HG03571 (cell line): ENCODE data around the gene CHRND.

ENCODE experiments used
- ATAC-seq: cut with Tn5 transposase; IDR thresholded peaks from one replicate; pipeline ENCODE4 v1.9.1; 2021; ENCODE audit not compliant: unreplicated experiment

The CHRND gene

DNA sequence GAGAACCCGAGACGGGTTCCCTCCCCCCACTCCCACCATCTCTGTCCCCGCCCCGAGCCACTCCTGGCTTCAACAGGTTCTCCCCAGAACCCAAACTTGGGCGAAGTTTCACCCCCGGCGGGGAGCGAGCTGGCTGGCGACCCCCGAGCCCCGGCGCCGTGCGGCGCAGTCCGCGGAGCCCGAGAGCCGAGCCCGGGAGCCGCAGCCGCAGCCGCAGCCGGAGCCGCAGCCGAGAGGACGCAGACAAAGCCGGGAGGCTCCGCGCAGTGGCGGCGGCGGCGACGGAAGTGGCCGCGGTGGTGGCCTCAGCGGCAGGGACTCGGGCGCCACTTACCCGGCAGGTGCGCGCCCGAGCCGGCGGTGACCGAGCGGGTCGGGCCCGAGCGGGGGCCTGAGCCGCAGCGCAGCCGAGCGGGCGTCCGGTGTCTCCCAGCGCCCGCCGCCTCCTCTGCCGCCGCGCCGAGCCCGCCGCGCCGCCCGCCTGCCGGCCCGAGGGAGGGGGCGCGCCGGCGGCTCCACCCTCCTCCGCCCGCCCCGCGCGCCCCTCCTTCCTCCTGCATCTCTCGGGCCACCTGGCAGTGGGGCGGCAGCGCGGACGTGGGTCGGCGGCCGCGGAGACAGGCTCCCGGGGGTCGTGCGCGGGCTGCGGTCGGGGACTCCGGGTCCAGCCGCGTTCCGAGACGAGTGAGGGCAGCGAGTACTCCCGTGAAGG, 38.4 kb upstream of the CHRND start, which contains the start of gene ECEL1:
Gene ECEL1, minus strand, starts transcription at position 450 of the 712 bp plus-strand sequence. CDS start 1,181 bp downstream, outside the sequence.
- no peak for ATAC-seq

GRCh38 chr2:232488097-232488711, 37.8 kb upstream of the CHRND start:
- no peak for ATAC-seq

DNA sequence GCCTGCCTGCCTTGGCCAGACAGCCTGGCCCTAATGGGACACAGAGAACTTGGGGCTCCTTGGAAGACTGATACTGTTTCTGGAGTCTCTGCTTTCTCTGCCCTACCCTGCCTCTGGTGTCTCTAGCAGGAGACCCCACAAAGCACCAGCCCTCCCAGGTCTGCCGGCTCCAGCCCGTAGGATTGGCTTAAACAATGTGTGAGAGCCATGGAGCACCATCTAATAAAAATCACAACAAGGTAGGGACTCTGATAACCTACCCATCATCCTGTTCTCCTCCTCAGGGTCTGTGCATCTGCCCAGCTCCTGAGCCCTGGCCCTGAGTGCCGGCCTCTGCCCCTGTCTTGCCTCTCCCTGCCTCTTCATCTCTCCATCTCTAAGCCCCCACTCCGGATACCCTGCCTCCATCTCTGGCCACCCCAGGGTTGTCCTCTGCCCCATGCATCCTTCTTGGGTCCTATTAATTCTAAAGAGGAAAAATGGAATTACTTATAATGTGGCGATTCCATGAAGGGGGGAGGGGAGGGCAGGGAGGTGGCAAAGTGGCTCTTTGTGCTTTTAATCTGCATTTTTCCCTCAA, 37.1 kb upstream of the CHRND start:
- no peak for ATAC-seq

- ATAC-seq: no peak
These were observed 36.3 kb upstream of the CHRND start for GRCh38 chr2:232489516-232490220.

DNA sequence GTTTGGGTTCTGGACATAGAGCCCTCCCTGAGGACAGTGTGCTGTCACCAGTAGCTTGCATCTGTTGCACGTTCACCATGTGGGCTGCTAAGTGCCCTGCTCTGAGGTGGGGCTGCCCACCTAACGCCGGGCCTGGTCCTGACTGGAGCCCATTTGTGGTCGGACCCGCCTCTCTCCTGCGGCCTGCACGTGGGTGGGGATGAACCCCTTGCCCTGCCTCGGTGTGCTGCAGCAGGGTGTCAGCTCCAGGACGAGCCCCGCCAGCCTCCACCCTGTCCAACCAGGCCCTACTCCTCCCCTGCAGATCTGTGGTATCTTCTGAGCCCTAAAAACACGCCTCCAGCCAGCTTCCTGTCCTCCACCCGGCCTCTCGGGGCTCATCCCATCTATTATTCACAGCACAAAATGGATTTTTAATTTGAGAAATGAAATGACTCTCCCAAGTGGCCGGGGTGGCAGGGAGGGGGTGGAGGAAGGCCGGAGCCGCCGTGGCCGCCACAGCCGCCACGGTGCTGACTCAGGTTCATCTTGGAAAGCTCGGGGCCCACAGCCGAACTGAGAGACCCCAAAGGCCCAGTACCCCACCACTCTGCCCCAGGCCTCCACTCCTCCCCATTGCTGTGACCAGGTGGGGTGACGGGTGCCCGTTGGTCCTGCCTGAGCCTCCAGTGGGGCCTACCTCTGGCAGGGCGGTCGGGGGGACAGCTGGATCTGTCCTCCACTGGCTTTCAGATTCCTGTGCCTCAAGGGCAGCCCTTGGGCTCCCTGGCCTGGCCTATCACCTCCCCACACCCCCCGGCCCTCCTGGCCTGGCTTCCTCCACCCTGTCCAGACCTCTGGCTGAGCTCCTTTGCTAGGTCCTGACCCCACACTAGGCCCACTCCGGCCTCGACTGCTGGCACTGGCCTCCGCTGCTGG, 35.5 kb upstream of the CHRND start:
- no peak for ATAC-seq

DNA sequence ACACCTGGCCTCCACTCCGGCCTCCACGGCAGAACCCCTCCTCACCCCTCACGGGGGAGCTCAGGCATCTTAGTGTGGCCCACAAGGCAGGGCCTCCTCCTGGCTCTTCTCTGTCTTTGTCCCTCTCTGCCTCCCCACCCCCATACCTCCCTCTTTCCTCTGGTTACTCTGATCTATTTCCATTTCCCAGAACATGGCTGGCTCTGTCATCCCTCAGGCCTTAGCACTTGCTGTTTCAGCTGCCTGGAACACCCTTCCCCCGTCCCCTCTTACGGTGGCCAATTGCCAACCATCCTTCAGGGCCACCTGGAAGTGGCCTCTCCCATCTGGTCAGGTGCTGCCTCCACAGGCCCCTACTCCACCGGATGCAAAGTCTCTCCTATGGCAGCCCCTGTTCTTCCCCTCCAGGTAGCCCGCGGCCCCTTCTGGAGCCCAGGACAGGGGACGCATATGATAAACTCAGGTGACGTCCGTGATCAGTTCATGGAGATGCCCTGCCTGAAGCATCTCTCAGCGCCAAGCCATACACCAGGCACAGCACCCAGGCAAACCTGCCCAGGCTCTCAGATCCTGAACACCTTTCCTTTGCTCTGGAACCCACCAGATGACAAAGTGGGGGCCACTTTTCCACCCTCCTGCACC, 34.7 kb upstream of the CHRND start:
- ATAC-seq: no peak

DNA sequence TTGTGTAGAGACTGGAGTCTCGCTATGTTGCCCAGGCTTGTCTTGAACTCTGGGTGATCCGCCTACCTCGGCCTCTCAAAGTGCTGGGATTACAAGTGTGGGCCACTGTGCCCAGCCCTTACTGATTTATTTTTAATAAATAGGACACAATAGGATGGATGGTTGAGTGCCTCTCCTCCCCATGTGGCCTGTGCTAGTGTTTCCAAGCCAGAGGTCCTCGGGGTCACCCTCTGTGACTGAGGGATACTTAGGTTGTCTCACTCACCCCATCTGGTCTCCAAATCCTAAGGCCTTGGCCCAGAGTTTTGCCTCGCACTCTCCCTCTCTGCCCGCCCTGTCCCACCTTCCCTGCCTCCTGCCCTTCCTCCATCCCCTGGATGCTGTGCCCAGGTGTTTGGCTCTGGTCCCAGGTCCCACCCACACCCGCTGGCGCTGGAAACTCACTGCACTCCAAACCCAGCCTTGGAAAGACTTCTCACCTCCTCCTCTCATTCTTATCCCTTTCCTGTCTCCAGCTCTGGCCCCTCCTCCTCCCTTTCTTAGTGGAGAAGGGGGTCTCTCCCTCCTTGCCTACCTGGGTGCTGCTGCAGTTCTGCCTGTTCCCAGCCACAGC, 33.6 kb upstream of the CHRND start:
- ATAC-seq: no peak

DNA sequence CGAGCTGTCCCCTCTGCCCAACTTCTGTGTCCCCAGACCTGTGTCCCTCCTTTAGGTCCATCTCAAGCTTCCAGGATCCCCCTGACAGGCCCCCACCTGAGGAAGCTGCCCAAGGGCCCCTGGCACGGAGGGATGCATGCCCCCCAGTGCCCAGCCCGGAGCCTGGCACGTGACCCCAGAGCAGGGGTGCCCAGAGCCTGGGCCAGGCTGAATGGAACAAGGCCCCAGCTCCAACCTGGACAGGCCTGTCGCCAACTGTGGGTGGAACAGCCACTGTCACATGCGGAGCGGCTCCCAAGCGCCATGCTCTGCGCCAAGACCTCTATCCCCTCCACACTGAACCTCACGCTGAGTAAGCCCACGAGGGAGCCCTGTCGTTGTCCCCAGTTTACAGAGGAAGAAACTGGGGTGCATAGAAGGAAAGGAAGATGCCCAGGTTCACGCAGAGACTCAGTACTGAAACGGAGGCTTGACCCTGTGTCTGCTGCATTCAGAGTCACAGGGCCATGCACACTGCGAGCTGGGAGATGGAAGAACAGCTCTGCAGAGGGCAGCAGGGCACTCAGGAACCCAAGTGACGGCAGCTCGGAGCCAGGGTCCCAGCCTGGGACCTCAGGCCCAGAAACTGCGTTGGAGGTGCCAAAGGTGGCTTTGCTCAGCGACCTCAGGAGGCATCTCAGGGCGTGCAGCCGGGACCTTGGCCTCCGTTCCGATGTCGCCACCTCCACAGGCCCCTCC, 32.8 kb upstream of the CHRND start:
- no peak for ATAC-seq

DNA sequence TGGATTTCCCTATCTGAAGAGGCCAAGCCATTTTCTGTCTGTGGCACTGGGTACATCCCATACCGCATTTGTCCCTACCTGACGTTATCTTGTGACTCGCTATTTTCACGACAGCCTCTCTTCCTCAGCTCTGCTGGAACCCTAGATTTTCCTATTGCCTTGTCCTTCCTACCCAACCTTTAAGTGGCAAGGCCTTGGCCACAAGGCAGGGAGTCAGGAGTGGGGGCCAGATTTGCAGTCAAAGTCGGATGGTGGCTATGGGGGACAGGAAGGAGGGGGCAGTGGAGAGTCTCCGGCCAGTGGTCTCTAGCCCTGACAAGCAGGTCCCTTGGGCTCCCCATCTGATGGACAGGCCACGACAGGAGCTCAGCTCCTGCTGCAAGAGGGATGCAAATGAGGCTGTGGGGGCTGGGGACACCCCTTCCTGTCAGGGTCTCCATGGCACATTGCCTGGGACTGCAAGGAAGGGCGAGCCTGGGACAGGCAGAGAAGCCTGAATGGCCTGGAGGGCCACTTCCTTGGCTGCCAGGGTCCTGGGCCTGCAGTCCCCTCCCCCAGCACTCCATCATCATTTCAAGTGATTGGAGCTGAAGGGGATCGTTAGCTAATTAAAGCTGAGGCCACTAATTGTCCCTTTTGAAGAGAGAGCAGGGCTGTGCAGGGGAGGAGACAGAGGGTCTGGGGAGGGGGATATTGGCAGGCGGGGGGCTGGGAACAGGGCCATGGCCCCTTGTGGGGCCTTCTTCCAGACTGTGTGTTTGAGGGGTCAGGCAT, 32.1 kb upstream of the CHRND start:
- no peak for ATAC-seq

- ATAC-seq: no peak
These were observed 31.4 kb upstream of the CHRND start for GRCh38 chr2:232494542-232494941.

- ATAC-seq: no peak
These were observed 30.7 kb upstream of the CHRND start for GRCh38 chr2:232495292-232495691.

GRCh38 chr2:232496501-232497270, 29.3 kb upstream of the CHRND start:
- no peak for ATAC-seq

GRCh38 chr2:232497348-232497747, 28.6 kb upstream of the CHRND start:
- no peak for ATAC-seq

GRCh38 chr2:232498452-232498851, 27.5 kb upstream of the CHRND start:
- ATAC-seq: no peak

DNA sequence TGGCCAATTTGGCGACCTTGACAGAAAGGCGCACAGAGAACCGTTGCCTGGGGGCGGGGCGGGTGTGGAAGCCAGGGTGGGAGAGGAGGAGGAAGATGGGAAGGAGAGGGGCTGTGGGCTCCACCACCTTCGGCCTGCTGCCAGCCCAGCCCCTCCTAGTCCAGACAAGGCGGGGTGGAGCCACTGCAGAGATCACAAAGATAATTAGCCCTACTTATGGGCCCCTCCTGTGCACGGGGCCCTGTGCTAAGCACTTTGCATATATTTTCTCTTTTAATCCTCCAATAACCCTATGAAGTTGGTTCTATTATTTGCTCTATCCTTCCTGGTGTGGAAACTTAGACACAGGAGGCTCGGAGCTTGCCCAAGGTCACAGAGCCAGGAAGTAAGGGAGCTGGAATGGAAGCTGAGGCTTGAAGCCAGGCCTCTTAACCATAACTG, 24.6 kb upstream of the CHRND start:
- no peak for ATAC-seq

- no peak for ATAC-seq
These were observed 24.1 kb upstream of the CHRND start for GRCh38 chr2:232501794-232502390.

- ATAC-seq: no peak
These were observed 23.4 kb upstream of the CHRND start for GRCh38 chr2:232502511-232502910.
